ENCODE results near the gene FCRL5. TPM values are rescaled to one million over a fixed set of nuclear protein-coding genes. Genes with fewer than 3 reads are reported as not detected.

The FCRL5 gene
- total RNA-seq, 1 experiment from 2014 or later = not detected

GRCh38 chr1:157540852-157541251 is 11.5 kb downstream of the FCRL5 start:
- H3K9me3 Mint-ChIP-seq (ENCODE audit: low read depth, unreplicated experiment) = no peaks in the 10 kb centered on the region
- H3K36me3 Mint-ChIP-seq (ENCODE audit: insufficient read depth, unreplicated experiment) = no peaks in the 10 kb centered on the region
- intact Hi-C loops (cut with micrococcal nuclease; ENCODE audit: unreplicated experiment) = no loop called here
- H3K4me1 Mint-ChIP-seq (ENCODE audit: low read depth, unreplicated experiment) = peaks cover 16% of the 10 kb centered on the region
- no peak for TF ChIP-seq CTCF (IDR thresholded peaks at IDR 0.05; ENCODE audit: unreplicated experiment)
- DNase-seq = no peak
- CTCF ChIA-PET = interaction anchor here (1.6 kb wide), 1 partner anchor 164 kb away, joined by 3 read pairs; no protein-coding TSS in a partner anchor
- BruUV-seq (replicated peaks) = no TSS peak
- no peak overlapping the region for H3K4me3 Mint-ChIP-seq (ENCODE audit: low read depth, unreplicated experiment)
- peaks cover 59% of the 10 kb centered on the region for H3K27me3 Mint-ChIP-seq (ENCODE audit: unreplicated experiment)
- no peak overlapping the region for H3K27ac Mint-ChIP-seq (ENCODE audit: unreplicated experiment)

- BruUV-seq (replicated peaks) = no TSS peak
- no peak for DNase-seq
- no peak for TF ChIP-seq CTCF (IDR thresholded peaks at IDR 0.05; ENCODE audit: unreplicated experiment)
- H3K27ac Mint-ChIP-seq (ENCODE audit: unreplicated experiment) = no peak overlapping the region
- intact Hi-C loops (cut with micrococcal nuclease; ENCODE audit: unreplicated experiment) = no loop called here
- no peaks in the 10 kb centered on the region for H3K9me3 Mint-ChIP-seq (ENCODE audit: low read depth, unreplicated experiment)
- CTCF ChIA-PET = interaction anchor here (1.6 kb wide), 1 partner anchor 163 kb away, joined by 3 read pairs; no protein-coding TSS in a partner anchor
- H3K4me3 Mint-ChIP-seq (ENCODE audit: low read depth, unreplicated experiment) = no peak overlapping the region
- H3K4me1 Mint-ChIP-seq (ENCODE audit: low read depth, unreplicated experiment) = peaks cover 16% of the 10 kb centered on the region
- H3K27me3 Mint-ChIP-seq (ENCODE audit: unreplicated experiment) = peaks cover 59% of the 10 kb centered on the region
- H3K36me3 Mint-ChIP-seq (ENCODE audit: insufficient read depth, unreplicated experiment) = no peaks in the 10 kb centered on the region
These were observed 12.1 kb downstream of the FCRL5 start for GRCh38 chr1:157540160-157540748.

GRCh38 chr1:157539568-157539967 is 12.7 kb downstream of the FCRL5 start:
- no TSS peak for BruUV-seq (replicated peaks)
- Mint-ChIP-seq H3K9me3 (ENCODE audit: low read depth, unreplicated experiment) (no peaks in the 10 kb centered on the region), H3K27ac (ENCODE audit: unreplicated experiment) (no peak overlapping the region), H3K36me3 (ENCODE audit: insufficient read depth, unreplicated experiment) (no peaks in the 10 kb centered on the region), H3K4me1 (ENCODE audit: low read depth, unreplicated experiment) (peaks cover 16% of the 10 kb centered on the region), H3K4me3 (ENCODE audit: low read depth, unreplicated experiment) (no peak overlapping the region), H3K27me3 (ENCODE audit: unreplicated experiment) (peaks cover 65% of the 10 kb centered on the region)
- intact Hi-C loops (cut with micrococcal nuclease; ENCODE audit: unreplicated experiment) = no loop called here
- TF ChIP-seq CTCF (IDR thresholded peaks at IDR 0.05; ENCODE audit: unreplicated experiment) = no peak
- DNase-seq = no peak
- CTCF ChIA-PET = no interaction called here

GRCh38 chr1:157532569-157532968 is 19.7 kb downstream of the FCRL5 start:
- no peak for TF ChIP-seq CTCF (IDR thresholded peaks at IDR 0.05; ENCODE audit: unreplicated experiment)
- H3K4me3 Mint-ChIP-seq (ENCODE audit: low read depth, unreplicated experiment) = no peak overlapping the region
- no peaks in the 10 kb centered on the region for H3K4me1 Mint-ChIP-seq (ENCODE audit: low read depth, unreplicated experiment)
- CTCF ChIA-PET = no interaction called here
- H3K27ac Mint-ChIP-seq (ENCODE audit: unreplicated experiment) = no peak overlapping the region
- BruUV-seq (replicated peaks) = no TSS peak
- DNase-seq = no peak
- H3K27me3 Mint-ChIP-seq (ENCODE audit: unreplicated experiment) = peaks cover 28% of the 10 kb centered on the region
- H3K9me3 Mint-ChIP-seq (ENCODE audit: low read depth, unreplicated experiment) = no peaks in the 10 kb centered on the region
- intact Hi-C loops (cut with micrococcal nuclease; ENCODE audit: unreplicated experiment) = no loop called here
- no peaks in the 10 kb centered on the region for H3K36me3 Mint-ChIP-seq (ENCODE audit: insufficient read depth, unreplicated experiment)
